Effector memory CD8-positive, alpha-beta T cell (primary cell): ENCODE results near the gene PDE6C.
"Not testable (repeated sequence)": the region's sequence is repeated elsewhere in the genome, so short reads cannot be mapped to it uniquely, and the experiment has no call there.

Experiments used
- ATAC-seq: fragments of 150-1000 bp; cut with Tn5 transposase; replicated peaks from 2 replicates; pipeline ENCODE4 v1.10.0; 2021; ENCODE audit warnings: mild to moderate bottlenecking, moderate library complexity
- DNase-seq, 3 experiments: peaks; one replicate each; pipeline ENCODE4 v3.0.0; 2021
- H3K27ac Mint-ChIP-seq, 2 donors: one replicate each; pipeline ENCODE4 v1.8.0; 2022; ENCODE audit warnings: mild to moderate bottlenecking in 2 of 2, mixed read lengths in 2 of 2, moderate library complexity in 2 of 2
- H3K27me3 Mint-ChIP-seq, 2 donors: one replicate each; pipeline ENCODE4 v1.8.0; 2022; ENCODE audit warnings: mixed read lengths in 2 of 2
- H3K36me3 Mint-ChIP-seq: one replicate; pipeline ENCODE4 v1.8.0; 2022; ENCODE audit warnings: mild to moderate bottlenecking, moderate library complexity, mixed read lengths; ENCODE audit not compliant: insufficient read depth
- H3K4me1 Mint-ChIP-seq, 2 donors: one replicate each; pipeline ENCODE4 v1.8.0; 2022; ENCODE audit warnings: low read depth in 2 of 2, mixed read lengths in 2 of 2
- H3K4me3 Mint-ChIP-seq, 2 donors: one replicate each; pipeline ENCODE4 v1.8.0; 2022; ENCODE audit warnings: mild to moderate bottlenecking in 2 of 2, mixed read lengths in 2 of 2, moderate library complexity in 2 of 2
- H3K9me3 Mint-ChIP-seq, 2 donors: one replicate each; pipeline ENCODE4 v1.8.0; 2022; ENCODE audit warnings: mixed read lengths in 2 of 2

Gene PDE6C

GRCh38 chr10:93672022-93672678 lies 59.8 kb downstream of the PDE6C start:
- H3K27ac Mint-ChIP-seq, result peak overlapping the region in 1 of 2 donors; percentile 49
- H3K36me3 Mint-ChIP-seq, result peaks cover 54% of the 10 kb centered on the region
- H3K9me3 Mint-ChIP-seq, result no peaks in the 10 kb centered on the region
- peaks cover 0 to 3% of the 10 kb centered on the region in 2 donors for H3K4me1 Mint-ChIP-seq
- no peak overlapping the region for H3K4me3 Mint-ChIP-seq
- ATAC-seq, result no peak
- H3K27me3 Mint-ChIP-seq, result no peaks in the 10 kb centered on the region
- no peak for DNase-seq

DNA sequence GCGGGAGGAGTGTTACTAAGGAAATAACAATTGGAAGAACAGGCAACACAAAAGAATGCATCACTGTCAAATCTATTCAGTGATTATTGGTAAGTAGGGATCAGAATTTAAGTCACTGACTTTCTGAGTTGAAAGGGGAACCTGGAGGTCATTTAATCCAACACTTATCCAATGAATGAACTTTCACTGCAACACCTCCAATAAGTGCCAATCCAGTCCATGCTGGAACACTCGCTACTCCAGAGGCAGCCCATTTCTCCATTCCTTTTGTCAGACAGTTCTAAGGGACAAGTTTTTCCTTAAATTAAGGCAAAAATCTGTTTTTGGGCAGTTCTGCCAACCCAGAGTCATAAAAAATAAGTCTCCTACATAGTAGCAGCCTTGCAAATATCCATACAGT lies 60.6 kb downstream of the PDE6C start:
- no peak for DNase-seq
- Mint-ChIP-seq H3K4me1 (peaks cover 0 to 5% of the 10 kb centered on the region in 2 donors), H3K27me3 (no peaks in the 10 kb centered on the region), H3K4me3 (no peak overlapping the region), H3K27ac (no peak overlapping the region), H3K36me3 (peaks cover 54% of the 10 kb centered on the region), H3K9me3 (no peaks in the 10 kb centered on the region)
- ATAC-seq, result no peak

DNA sequence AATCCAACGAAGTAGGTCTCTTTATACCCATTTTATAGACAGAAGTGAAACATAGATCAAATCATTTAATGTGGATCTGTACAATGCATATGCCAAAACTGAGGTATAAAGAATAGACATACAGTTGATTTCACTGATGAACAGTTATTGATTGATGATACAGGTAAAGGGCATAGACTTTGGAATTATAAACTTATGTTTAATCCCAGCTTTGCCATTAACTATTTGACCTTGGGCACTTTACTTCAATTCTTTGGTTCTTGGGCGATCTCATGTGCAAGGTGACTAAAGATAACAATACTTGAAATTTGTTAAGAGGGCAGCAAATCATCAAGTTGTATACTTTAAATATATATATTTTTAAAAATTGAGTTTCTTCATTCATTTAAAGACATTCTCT lies 61.5 kb downstream of the PDE6C start:
- no peak overlapping the region for H3K27ac Mint-ChIP-seq
- ATAC-seq, result no peak
- no peaks in the 10 kb centered on the region for H3K27me3 Mint-ChIP-seq
- H3K9me3 Mint-ChIP-seq, result no peaks in the 10 kb centered on the region
- H3K36me3 Mint-ChIP-seq, result peaks cover 48% of the 10 kb centered on the region
- no peak for DNase-seq
- peaks cover 0 to 6% of the 10 kb centered on the region in 2 donors for H3K4me1 Mint-ChIP-seq
- no peak overlapping the region for H3K4me3 Mint-ChIP-seq

- no peak for DNase-seq
- no peaks in the 10 kb centered on the region for H3K9me3 Mint-ChIP-seq
- H3K27me3 Mint-ChIP-seq, result no peaks in the 10 kb centered on the region
- no peak overlapping the region for H3K4me3 Mint-ChIP-seq
- H3K4me1 Mint-ChIP-seq, result peaks cover 0 to 6% of the 10 kb centered on the region in 2 donors
- no peak for ATAC-seq
- H3K36me3 Mint-ChIP-seq, result peaks cover 37% of the 10 kb centered on the region
- H3K27ac Mint-ChIP-seq, result peak overlapping the region; percentile 25 to 41
Measured at GRCh38 chr10:93678386-93678785, 66.0 kb downstream of the PDE6C start.

DNA sequence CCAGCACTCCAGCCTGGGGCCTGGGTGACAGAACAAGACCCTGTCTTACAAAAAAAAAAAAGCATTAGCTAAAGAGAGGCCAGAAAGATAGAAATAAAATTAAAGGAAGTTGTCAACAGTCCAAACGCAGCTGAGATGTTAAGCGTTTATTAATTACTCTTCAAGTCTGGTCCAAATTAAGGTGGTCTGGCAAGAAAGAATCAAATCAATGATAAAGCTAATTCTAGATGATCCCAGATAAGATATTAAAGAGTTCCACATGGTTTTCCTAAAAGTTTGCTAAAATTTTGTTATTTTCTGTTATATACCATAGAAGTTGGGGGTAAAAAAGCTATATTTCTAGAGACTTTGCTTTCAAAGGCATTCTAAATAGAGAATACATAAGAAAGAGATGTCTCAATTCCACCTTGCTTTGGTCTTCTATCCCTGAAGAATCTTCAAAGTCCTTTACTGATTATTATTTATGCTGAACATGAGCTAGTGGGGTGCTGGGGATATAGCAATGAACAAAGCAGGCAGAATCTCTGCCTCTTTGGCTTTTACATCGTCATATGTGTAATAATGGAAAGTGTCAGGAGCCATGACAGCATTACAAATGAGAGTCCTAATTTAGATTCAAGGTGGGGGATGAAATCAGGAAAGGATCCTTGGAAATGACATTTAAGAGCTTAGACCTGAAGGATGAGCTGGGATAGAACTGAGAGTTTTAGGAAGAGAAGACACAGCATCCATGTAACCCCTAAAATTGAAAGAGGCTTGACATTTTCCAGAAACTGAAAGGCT lies 66.7 kb downstream of the PDE6C start:
- Mint-ChIP-seq H3K27ac (peak overlapping the region in 1 of 2 donors; percentile 25), H3K36me3 (peaks cover 33% of the 10 kb centered on the region)

DNA sequence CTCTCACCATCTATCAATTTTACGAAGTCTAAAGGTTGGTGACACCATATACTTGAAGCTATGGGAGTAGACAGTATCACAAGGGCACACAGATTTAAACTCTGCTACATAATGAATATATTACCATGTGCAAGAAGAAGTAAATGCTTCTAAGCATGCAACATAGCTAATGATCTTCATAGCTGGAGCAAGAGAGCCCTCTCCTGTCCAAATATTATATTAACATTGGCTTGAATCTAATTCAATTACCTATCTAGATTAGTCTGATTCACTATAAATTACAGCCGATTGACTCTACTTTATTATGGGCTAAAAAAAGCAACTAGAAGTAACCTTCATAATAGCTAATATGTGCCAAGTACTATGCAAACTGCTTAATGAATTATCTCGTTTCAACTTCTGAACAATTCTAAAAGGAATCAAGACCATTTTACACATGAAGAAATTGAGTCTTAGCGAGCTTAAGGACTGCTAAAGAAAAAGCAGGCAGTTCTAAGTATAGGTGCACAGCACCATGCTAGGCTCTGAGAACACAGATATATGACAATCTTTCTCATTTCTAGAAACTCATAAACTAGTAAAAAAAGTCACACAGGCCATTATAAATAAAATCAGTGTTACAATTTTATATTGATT lies 68.2 kb downstream of the PDE6C start:
- no peak overlapping the region for H3K27ac Mint-ChIP-seq
- no peak overlapping the region for H3K4me3 Mint-ChIP-seq
- no peaks in the 10 kb centered on the region for H3K27me3 Mint-ChIP-seq
- peaks cover 0 to 2% of the 10 kb centered on the region in 2 donors for H3K4me1 Mint-ChIP-seq
- no peak for ATAC-seq
- H3K36me3 Mint-ChIP-seq, result peaks cover 21% of the 10 kb centered on the region
- no peak for DNase-seq
- H3K9me3 Mint-ChIP-seq, result no peaks in the 10 kb centered on the region

More for the DNA sequence above, 66.7 kb downstream of the PDE6C start:
- H3K4me1 Mint-ChIP-seq, result peaks cover 0 to 6% of the 10 kb centered on the region in 2 donors
- no peaks in the 10 kb centered on the region for H3K27me3 Mint-ChIP-seq
- no peak overlapping the region for H3K4me3 Mint-ChIP-seq
- ATAC-seq (no peak), DNase-seq (no peak)
- H3K9me3 Mint-ChIP-seq, result no peaks in the 10 kb centered on the region

GRCh38 chr10:93687737-93688136 lies 75.4 kb downstream of the PDE6C start:
- H3K4me3 Mint-ChIP-seq, result no peak overlapping the region
- ATAC-seq (no peak), DNase-seq (no peak)
- H3K27ac Mint-ChIP-seq, result no peak overlapping the region
- no peaks in the 10 kb centered on the region for H3K4me1 Mint-ChIP-seq
- H3K36me3 Mint-ChIP-seq, result peaks cover 28% of the 10 kb centered on the region
- H3K9me3 Mint-ChIP-seq, result no peaks in the 10 kb centered on the region
- H3K27me3 Mint-ChIP-seq, result no peaks in the 10 kb centered on the region

GRCh38 chr10:93695740-93696139 lies 83.4 kb downstream of the PDE6C start:
- H3K27ac Mint-ChIP-seq, result peak overlapping the region in 1 of 2 donors; percentile 20
- ATAC-seq, result no peak
- H3K4me3 Mint-ChIP-seq, result no peak overlapping the region
- peaks cover 50% of the 10 kb centered on the region for H3K36me3 Mint-ChIP-seq
- DNase-seq, result no peak
- H3K4me1 Mint-ChIP-seq, result peaks cover 8 to 25% of the 10 kb centered on the region in 2 donors
- no peaks in the 10 kb centered on the region for H3K9me3 Mint-ChIP-seq
- no peaks in the 10 kb centered on the region for H3K27me3 Mint-ChIP-seq

DNA sequence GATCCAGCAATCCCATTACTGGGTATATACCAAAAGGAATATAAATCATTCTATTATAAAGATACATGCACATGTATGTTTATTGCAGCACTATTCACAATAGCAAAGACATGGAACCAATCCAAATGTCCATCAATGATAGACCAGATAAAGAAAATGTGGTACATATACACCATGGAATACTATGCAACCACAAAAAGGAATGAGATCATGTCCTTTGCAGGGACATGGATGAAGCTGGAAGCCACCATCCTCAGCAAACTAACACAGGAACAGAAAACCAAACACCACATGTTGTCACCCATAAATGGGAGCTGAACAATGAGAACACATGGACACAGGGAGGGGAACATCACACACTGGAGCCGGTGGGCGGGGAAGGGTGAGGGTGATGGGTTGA lies 84.2 kb downstream of the PDE6C start:
- H3K27ac Mint-ChIP-seq, H3K9me3 Mint-ChIP-seq, H3K27me3 Mint-ChIP-seq, H3K4me3 Mint-ChIP-seq, DNase-seq, ATAC-seq: not testable (repeated sequence)
- peaks cover 49% of the 10 kb centered on the region for H3K36me3 Mint-ChIP-seq
- peaks cover 8 to 25% of the 10 kb centered on the region in 2 donors for H3K4me1 Mint-ChIP-seq

DNA sequence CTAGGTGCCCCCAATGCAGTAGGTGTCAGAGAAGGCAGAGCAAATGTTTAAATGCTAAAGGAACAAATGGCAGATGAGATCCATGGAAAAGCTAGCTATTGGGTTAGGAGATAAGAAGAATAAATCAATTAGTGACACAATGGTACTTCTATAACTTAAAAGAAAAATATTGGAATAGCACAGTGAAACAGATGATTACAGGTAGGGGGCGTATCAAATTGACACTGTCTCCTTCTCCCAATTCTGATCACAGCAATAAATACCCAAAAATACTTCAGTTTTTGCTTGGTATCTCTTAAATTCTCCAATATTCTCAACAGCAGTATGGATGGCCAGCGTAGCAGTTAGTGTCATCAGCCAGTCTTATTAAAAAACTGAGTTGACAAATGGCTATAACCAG lies 84.9 kb downstream of the PDE6C start:
- no peak for DNase-seq
- Mint-ChIP-seq H3K9me3 (no peaks in the 10 kb centered on the region), H3K27ac (peak overlapping the region in 1 of 2 donors; percentile 25), H3K27me3 (no peaks in the 10 kb centered on the region), H3K36me3 (peaks cover 44% of the 10 kb centered on the region), H3K4me1 (peaks cover 8 to 25% of the 10 kb centered on the region in 2 donors), H3K4me3 (no peak overlapping the region)
- ATAC-seq, result no peak

DNA sequence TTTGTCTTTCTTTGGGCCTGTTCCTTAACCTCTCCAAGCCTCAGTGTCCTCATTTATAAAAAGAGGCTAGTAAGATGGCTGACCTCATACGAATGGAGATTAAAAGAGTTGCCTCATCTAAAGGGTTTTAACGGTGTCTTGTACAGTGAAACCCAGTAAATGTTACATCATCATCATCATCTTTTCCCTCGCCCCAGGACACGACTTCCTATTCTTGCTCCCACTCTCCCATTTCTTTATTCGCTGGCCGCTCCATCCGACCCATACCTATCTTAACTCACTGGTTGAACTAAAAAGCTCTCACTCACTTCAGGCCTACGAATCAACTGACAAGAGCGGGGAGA lies 89.5 kb downstream of the PDE6C start:
- H3K4me3 Mint-ChIP-seq, result no peak overlapping the region
- H3K36me3 Mint-ChIP-seq, result peaks cover 10% of the 10 kb centered on the region
- no peaks in the 10 kb centered on the region for H3K9me3 Mint-ChIP-seq
- H3K27me3 Mint-ChIP-seq, result no peaks in the 10 kb centered on the region
- peak; percentile 7 for ATAC-seq
- peaks cover 7 to 19% of the 10 kb centered on the region in 2 donors for H3K4me1 Mint-ChIP-seq
- peak in 1 of 3 experiments; percentile 33 for DNase-seq
- H3K27ac Mint-ChIP-seq, result no peak overlapping the region

GRCh38 chr10:93702210-93703001 lies 90.1 kb downstream of the PDE6C start, which contains the start of gene FRA10AC1:
Gene FRA10AC1 (minus strand): TSS chr10:93702592. CDS start chr10:93700106, 2,486 bp downstream.
- Mint-ChIP-seq H3K27ac (no peak within 1 kb of the TSS), H3K4me1 (peaks cover 5 to 14% of the 10 kb centered on the region in 2 donors), H3K27me3 (no peaks in the 10 kb centered on the region), H3K4me3 (no peak within 1 kb of the TSS), H3K9me3 (no peaks in the 10 kb centered on the region), H3K36me3 (peaks cover 10% of the 10 kb centered on the region)
- ATAC-seq, result peak; percentile 86
- DNase-seq, result peak; percentile 85 to 88 (median 86)

DNA sequence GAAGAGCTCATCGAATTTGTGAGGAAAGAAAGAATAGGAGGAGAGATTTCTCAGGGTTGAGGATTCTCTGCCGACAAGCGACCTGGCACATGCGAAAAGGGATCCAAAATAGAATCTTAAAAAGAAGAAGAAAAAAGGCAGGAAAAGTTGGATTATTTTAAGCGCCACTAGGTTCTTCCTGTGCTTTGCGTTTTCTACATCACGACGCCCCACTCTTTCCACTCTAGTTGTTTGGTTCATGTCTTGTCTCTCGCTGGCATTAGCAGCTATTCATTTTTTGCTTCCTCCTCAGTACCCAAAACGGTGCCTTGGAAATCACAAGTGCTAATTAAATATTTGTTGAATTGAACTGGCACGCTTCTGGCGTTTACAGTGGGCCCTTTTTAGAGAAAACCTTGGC lies 90.7 kb downstream of the PDE6C start:
- no peak overlapping the region for H3K4me3 Mint-ChIP-seq
- ATAC-seq (no peak), DNase-seq (peak in 1 of 3 experiments; percentile 2)
- H3K27me3 Mint-ChIP-seq, result no peaks in the 10 kb centered on the region
- peaks cover 8% of the 10 kb centered on the region for H3K36me3 Mint-ChIP-seq
- no peak overlapping the region for H3K27ac Mint-ChIP-seq
- peaks cover 5 to 12% of the 10 kb centered on the region in 2 donors for H3K4me1 Mint-ChIP-seq
- no peaks in the 10 kb centered on the region for H3K9me3 Mint-ChIP-seq
